B cell (primary cell): ENCODE measurements around the gene LYST. TPM values are rescaled to one million over a fixed set of nuclear protein-coding genes. Genes with fewer than 3 reads are reported as not detected.

Source experiments
- ATAC-seq: fragments of 200-7000 bp; cut with Tn5 transposase; one replicate; pipeline ENCODE4 v1.10.0; 2021; ENCODE audit warnings: low read depth, mild to moderate bottlenecking, moderate number of reproducible peaks, moderate library complexity
- CTCF ChIA-PET: fragments of 350-600 bp; sonication (Branson Sonifier 250); formaldehyde crosslinking; loops from one replicate; lab custom pipeline; 2021; ENCODE audit warnings: antibody characterized with exemption, inconsistent platforms; lab: Charles Lee
- POLR2A ChIA-PET: fragments of 350-600 bp; sonication (Branson Sonifier 250); formaldehyde crosslinking; loops from one replicate; lab custom pipeline; 2021; ENCODE audit warnings: antibody characterized with exemption; lab: Charles Lee
- DNase-seq: peaks from one replicate; pipeline ENCODE4 v3.0.0; 2013
- H2AFZ ChIP-seq: 2 replicates; pipeline ENCODE4 v1.6.1; 2012; ENCODE audit warnings: mild to moderate bottlenecking, low read depth, low read length; ENCODE audit not compliant: insufficient read depth, poor library complexity, severe bottlenecking
- H3K27ac ChIP-seq, 2 donors: 1 replicate in 1 of 2; 2 replicates in 1 of 2; pipeline ENCODE4 v1.5.1; 2012 to 2013; ENCODE audit warnings: low read length in 2 of 2, mild to moderate bottlenecking in 2 of 2, moderate library complexity in 1 of 2
- H3K27me3 ChIP-seq, 4 experiments: fragments of 200-600 bp in 1 of 4; sonication (generic) in 1 of 4; replicated peaks in 1 of 4; 1 replicate in 2 of 4; 2 replicates in 2 of 4; pipeline versions ENCODE4 v1.6.1 to v1.7.0; 2013 to 2016; ENCODE audit warnings: low read length in 3 of 4, mild to moderate bottlenecking in 2 of 4, mixed read lengths in 1 of 4, moderate library complexity in 1 of 4; ENCODE audit not compliant: insufficient read depth in 4 of 4, control insufficient read depth in 3 of 4; ENCODE audit errors: control extremely low read depth in 1 of 4
- H3K36me3 ChIP-seq, 2 experiments: replicated peaks in 1 of 2; 1 replicate in 1 of 2; 2 replicates in 1 of 2; pipeline versions ENCODE4 v1.6.1 to v1.7.1; 2013; ENCODE audit warnings: low read length in 1 of 2; ENCODE audit not compliant: insufficient read depth in 2 of 2, control insufficient read depth in 1 of 2; ENCODE audit errors: control extremely low read depth in 1 of 2, extremely low read depth in 1 of 2
- H3K4me1 ChIP-seq, 2 donors: fragments of 200-600 bp in 1 of 2; sonication (generic) in 1 of 2; 1 replicate in 1 of 2; 2 replicates in 1 of 2; pipeline versions ENCODE4 v1.5.1 to v1.6.1; 2013 to 2017; ENCODE audit warnings: low read length in 2 of 2; ENCODE audit not compliant: control insufficient read depth in 2 of 2, insufficient read depth in 2 of 2
- H3K4me2 ChIP-seq: replicated peaks from 2 replicates; pipeline ENCODE3; 2012; ENCODE audit warnings: mild to moderate bottlenecking, low read depth, low read length; ENCODE audit not compliant: poor library complexity, severe bottlenecking
- H3K4me3 ChIP-seq, 5 experiments: fragments of 200-600 bp in 1 of 5; sonication (generic) in 1 of 5; 1 replicate in 3 of 5; 2 replicates in 2 of 5; pipeline versions ENCODE4 v1.5.1 to v1.7.0; 2011 to 2016; ENCODE audit warnings: low read length in 4 of 5, mild to moderate bottlenecking in 4 of 5, low read depth in 2 of 5, control low read depth in 1 of 5, moderate library complexity in 1 of 5; ENCODE audit not compliant: insufficient read depth in 1 of 5; ENCODE audit errors: control extremely low read depth in 1 of 5, extremely low read depth in 1 of 5
- H3K79me2 ChIP-seq: fragments of 200-600 bp; sonication (generic); one replicate; pipeline ENCODE4 v1.6.0; 2016; ENCODE audit warnings: low read length; ENCODE audit not compliant: control insufficient read depth, insufficient read depth
- H3K9ac ChIP-seq: fragments of 200-600 bp; sonication (generic); 2 replicates; pipeline ENCODE4 v1.6.1; 2017; ENCODE audit warnings: mild to moderate bottlenecking, low read length, moderate library complexity
- H3K9me3 ChIP-seq, 3 donors: one replicate each; pipeline versions ENCODE4 v1.6.1 to v1.7.1; 2013; ENCODE audit warnings: low read length in 2 of 3; ENCODE audit not compliant: control insufficient read depth in 2 of 3, insufficient read depth in 1 of 3; ENCODE audit errors: control extremely low read depth in 1 of 3
- H4K20me1 ChIP-seq: 2 replicates; pipeline ENCODE4 v1.6.0; 2012; ENCODE audit warnings: mild to moderate bottlenecking, low read length; ENCODE audit not compliant: insufficient read depth, control insufficient read depth, poor library complexity, severe bottlenecking
- H3K27ac Mint-ChIP-seq: one replicate; pipeline ENCODE4 v1.8.0; 2021; ENCODE audit warnings: mixed read lengths
- H3K27me3 Mint-ChIP-seq: one replicate; pipeline ENCODE4 v1.8.0; 2021; ENCODE audit warnings: mixed read lengths
- H3K4me1 Mint-ChIP-seq: one replicate; pipeline ENCODE4 v1.8.0; 2021; ENCODE audit warnings: mixed read lengths
- H3K4me3 Mint-ChIP-seq: one replicate; pipeline ENCODE4 v1.8.0; 2021; ENCODE audit warnings: mixed read lengths
- H3K9me3 Mint-ChIP-seq: one replicate; pipeline ENCODE4 v1.8.0; 2022; ENCODE audit warnings: mixed read lengths; ENCODE audit not compliant: insufficient read depth
- EZH2 ChIP-seq: IDR thresholded peaks from 2 replicates; pipeline ENCODE4 v1.6.1; 2012; ENCODE audit warnings: borderline replicate concordance, low read depth, mild to moderate bottlenecking, moderate library complexity, low read length; ENCODE audit not compliant: insufficient read depth, poor library complexity, severe bottlenecking
- WGBS: methylation state at CpG from one replicate; pipeline ENCODE4 v1.1.5; 2013; ENCODE audit warnings: missing lambda C conversion rate; ENCODE audit not compliant: insufficient coverage; 5-methylcytosine and 5-hydroxymethylcytosine counted together
- intact Hi-C: fragments of 100-400 bp; cut with micrococcal nuclease; formaldehyde crosslinking; loops from one replicate; pipeline ENCODE4 v1.10.0; 2022
- polyA plus RNA-seq: library from polyadenylated mRNA; depleted of rRNA; stranded (reverse); fragments of >200 nt; gene quantifications from 2 replicates; pipeline ENCODE4 v1.2.3, GENCODE V29; 2012
- total RNA-seq, 2 donors: library from RNA; stranded (reverse); fragments of 120-200 nt in 1 of 2; gene quantifications; 1 replicate in 1 of 2; 2 replicates in 1 of 2; pipeline versions ENCODE4 v1.2.3 to v1.2.4, GENCODE V29; 2013 to 2022
- TF ChIP-seq, protein P1 (sequence below): fragments of 200-600 bp; IDR thresholded peaks from one replicate; pipeline ENCODE4 v1.8.0; 2022; ENCODE audit warnings: antibody characterized with exemption, mild to moderate bottlenecking

Gene LYST
- total and polyA plus RNA-seq, 2 donors (not counting 1 experiment from before 2014, with no cell fraction given): 50.4 to 120 TPM

GRCh38 chr1:235872270-235872669 is 5.6 kb upstream of the LYST start:
- WGBS: 98% methylated on average over 5 of the region's 6 CpGs
- DNase-seq: no peak
- Histone ChIP-seq H3K4me1 (peaks cover 19 to 25% of the 10 kb centered on the region in 2 donors), H3K4me3 (no peak overlapping the region), H3K9ac (no peak overlapping the region), H3K27ac (no peak overlapping the region), H3K9me3 (no peaks in the 10 kb centered on the region), H3K4me2 (no peak overlapping the region), H3K36me3 (no peaks in the 10 kb centered on the region), H3K79me2 (no peaks in the 10 kb centered on the region), H3K27me3 (no peaks in the 10 kb centered on the region), H4K20me1 (no peaks in the 10 kb centered on the region), H2AFZ (no peak overlapping the region)
- Mint-ChIP-seq H3K4me1 (peaks cover 30% of the 10 kb centered on the region), H3K27ac (no peak overlapping the region), H3K27me3 (no peaks in the 10 kb centered on the region), H3K4me3 (no peak overlapping the region), H3K9me3 (no peaks in the 10 kb centered on the region)
- ChIA-PET CTCF (no interaction called here), POLR2A (no interaction called here)
- intact Hi-C loops: no loop called here
- ATAC-seq: no peak
- TF ChIP-seq, protein P1, sequence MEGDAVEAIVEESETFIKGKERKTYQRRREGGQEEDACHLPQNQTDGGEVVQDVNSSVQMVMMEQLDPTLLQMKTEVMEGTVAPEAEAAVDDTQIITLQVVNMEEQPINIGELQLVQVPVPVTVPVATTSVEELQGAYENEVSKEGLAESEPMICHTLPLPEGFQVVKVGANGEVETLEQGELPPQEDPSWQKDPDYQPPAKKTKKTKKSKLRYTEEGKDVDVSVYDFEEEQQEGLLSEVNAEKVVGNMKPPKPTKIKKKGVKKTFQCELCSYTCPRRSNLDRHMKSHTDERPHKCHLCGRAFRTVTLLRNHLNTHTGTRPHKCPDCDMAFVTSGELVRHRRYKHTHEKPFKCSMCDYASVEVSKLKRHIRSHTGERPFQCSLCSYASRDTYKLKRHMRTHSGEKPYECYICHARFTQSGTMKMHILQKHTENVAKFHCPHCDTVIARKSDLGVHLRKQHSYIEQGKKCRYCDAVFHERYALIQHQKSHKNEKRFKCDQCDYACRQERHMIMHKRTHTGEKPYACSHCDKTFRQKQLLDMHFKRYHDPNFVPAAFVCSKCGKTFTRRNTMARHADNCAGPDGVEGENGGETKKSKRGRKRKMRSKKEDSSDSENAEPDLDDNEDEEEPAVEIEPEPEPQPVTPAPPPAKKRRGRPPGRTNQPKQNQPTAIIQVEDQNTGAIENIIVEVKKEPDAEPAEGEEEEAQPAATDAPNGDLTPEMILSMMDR: no peak

GRCh38 chr1:235867903-235868469 is 1.3 kb upstream of the LYST start:
- Mint-ChIP-seq H3K27ac (peak overlapping the region; percentile 94), H3K4me1 (peaks cover 43% of the 10 kb centered on the region), H3K4me3 (peak overlapping the region; percentile 91), H3K27me3 (no peaks in the 10 kb centered on the region), H3K9me3 (no peaks in the 10 kb centered on the region)
- TF ChIP-seq, protein P1: no peak
- no peak for TF ChIP-seq EZH2
- POLR2A ChIA-PET: interaction anchor here (1.0 to 2.5 kb wide), 5 partner anchors 8 to 104 kb away, joined by 3 to 11 read pairs (median 4); no protein-coding TSS in a partner anchor
- no peaks in the 10 kb centered on the region for H3K36me3 ChIP-seq
- no peaks in the 10 kb centered on the region for H3K9me3 ChIP-seq
- peak overlapping the region; percentile 97 for H3K9ac ChIP-seq
- CTCF ChIA-PET: interaction anchor here (1.4 to 7.8 kb wide), 4 partner anchors 22 to 104 kb away, joined by 3 to 85 read pairs (median 50); no protein-coding TSS in a partner anchor
- H3K4me3 ChIP-seq: peak overlapping the region; percentile 53 to 97 (median 82)
- H3K79me2 ChIP-seq: peaks cover 37% of the 10 kb centered on the region
- no peaks in the 10 kb centered on the region for H3K27me3 ChIP-seq
- DNase-seq (peak; percentile 90), ATAC-seq (peak; percentile 32)
- H4K20me1 ChIP-seq: peaks cover 3% of the 10 kb centered on the region
- peak overlapping the region; percentile 94 to 99 for H3K27ac ChIP-seq
- intact Hi-C loops: loop anchor here (1.0 to 5.0 kb wide), 11 partner anchors 12 to 929 kb away; partner anchors contain the start of genes ARID4B, ERO1B, GGPS1 and MTR
- WGBS: no CpG with 5 or more reads among the region's 9 CpGs
- no peak overlapping the region for H2AFZ ChIP-seq
- peak overlapping the region; percentile 87 for H3K4me2 ChIP-seq
- peaks cover 36 to 42% of the 10 kb centered on the region in 2 donors for H3K4me1 ChIP-seq
